Measurements from ENCODE around the gene CHM. TPM values are rescaled to one million over a fixed set of nuclear protein-coding genes. Genes with fewer than 3 reads are reported as not detected.

Gene CHM
- total RNA-seq, 1 donor from 2014 or later: 11.4 TPM

Small RNA genes within 50 kb of the gene (microRNA-seq; reads per million reads assigned to microRNA genes)
- gene MIR1321 (not detected), gene MIR361 (2,728 reads per million, percentile 88 among the genes with 10 or more reads in this experiment)

Other genes starting within 250 kb of the CHM start
- not detected for gene DACH2, start 100.9 kb upstream of the CHM start, total RNA-seq